Activated CD8-positive, alpha-beta T cell treated with anti-CD3 and anti-CD28 coated beads, Interleukin-2, amount 10 ng/mL, durations not matched to agents 7 days and 5 days (primary cell): ENCODE results near the gene PRIM2. TPM values are rescaled to one million over a fixed set of nuclear protein-coding genes. Genes with fewer than 3 reads are reported as not detected.
"Not testable (repeated sequence)": the region's sequence is repeated elsewhere in the genome, so short reads cannot be mapped to it uniquely, and the experiment has no call there.

ENCODE experiments used
- ATAC-seq: fragments of 150-1000 bp; cut with Tn5 transposase; one replicate; pipeline ENCODE4 v1.10.0; 2021; ENCODE audit warnings: moderate library complexity
- CTCF ChIA-PET: fragments of 350-600 bp; sonication (Branson Sonifier 250); formaldehyde crosslinking; loops from one replicate; lab custom pipeline; 2021; ENCODE audit warnings: antibody characterized with exemption; lab: Charles Lee
- POLR2A ChIA-PET: fragments of 350-600 bp; sonication (Branson Sonifier 250); formaldehyde crosslinking; loops from one replicate; lab custom pipeline; 2021; ENCODE audit warnings: antibody characterized with exemption; lab: Charles Lee
- DNase-seq: peaks from one replicate; pipeline ENCODE4 v3.0.0-alpha.2; 2020
- H3K27ac Mint-ChIP-seq: one replicate; pipeline ENCODE4 v1.8.0; 2021; ENCODE audit warnings: mild to moderate bottlenecking, mixed read lengths
- H3K27me3 Mint-ChIP-seq: one replicate; pipeline ENCODE4 v1.8.0; 2021; ENCODE audit warnings: low read depth, mixed read lengths
- H3K36me3 Mint-ChIP-seq: one replicate; pipeline ENCODE4 v1.8.0; 2021; ENCODE audit warnings: low read depth, mixed read lengths
- H3K4me1 Mint-ChIP-seq: one replicate; pipeline ENCODE4 v1.8.0; 2021; ENCODE audit warnings: low read depth, mixed read lengths
- H3K4me3 Mint-ChIP-seq: one replicate; pipeline ENCODE4 v1.8.0; 2021; ENCODE audit warnings: mild to moderate bottlenecking, mixed read lengths
- H3K9me3 Mint-ChIP-seq: one replicate; pipeline ENCODE4 v1.8.0; 2022; ENCODE audit warnings: mixed read lengths; ENCODE audit not compliant: insufficient read depth
- total RNA-seq, 2 experiments: library from RNA; stranded (reverse); gene quantifications; one replicate each; pipeline ENCODE4 v1.2.3, GENCODE V29; 2021

The PRIM2 gene
- total RNA-seq, 2 experiments from 2014 or later, result 41.4 to 46.5 TPM

GRCh38 chr6:57294862-57295445 lies 22.5 kb upstream of the PRIM2 start:
- Mint-ChIP-seq H3K9me3 (no peaks in the 10 kb centered on the region), H3K4me3 (no peak overlapping the region), H3K27me3 (peaks cover 17% of the 10 kb centered on the region), H3K4me1 (no peaks in the 10 kb centered on the region), H3K36me3 (no peaks in the 10 kb centered on the region), H3K27ac (no peak overlapping the region)
- DNase-seq (no peak), ATAC-seq (no peak)
- POLR2A ChIA-PET, result no interaction called here
- CTCF ChIA-PET, result no interaction called here

DNA sequence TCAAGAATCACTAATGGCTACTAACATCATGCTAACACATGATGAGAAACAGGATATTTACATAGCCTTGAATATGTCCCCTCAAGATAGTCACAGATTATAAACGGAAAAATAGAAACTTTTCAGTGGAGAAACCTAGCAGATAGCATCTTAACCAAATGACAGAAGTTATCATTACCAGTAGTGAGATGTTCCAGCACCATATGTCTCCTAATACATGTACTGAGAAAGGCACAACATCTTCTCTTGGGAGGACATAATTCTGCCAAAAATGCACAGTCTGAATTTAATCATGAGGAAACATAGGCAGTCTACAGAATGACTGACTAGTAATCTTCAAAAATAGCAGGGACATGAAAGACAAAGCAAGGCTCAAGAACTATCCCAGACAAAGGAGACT lies 19.9 kb upstream of the PRIM2 start:
- ATAC-seq, result no peak
- POLR2A ChIA-PET, result no interaction called here
- no peak overlapping the region for H3K27ac Mint-ChIP-seq

GRCh38 chr6:57298741-57299140 lies 18.7 kb upstream of the PRIM2 start:
- H3K4me1 Mint-ChIP-seq, result no peaks in the 10 kb centered on the region
- H3K27me3 Mint-ChIP-seq, result peaks cover 9% of the 10 kb centered on the region
- no peaks in the 10 kb centered on the region for H3K36me3 Mint-ChIP-seq
- no peak for ATAC-seq
- no peaks in the 10 kb centered on the region for H3K9me3 Mint-ChIP-seq
- no peak overlapping the region for H3K27ac Mint-ChIP-seq
- ChIA-PET POLR2A (no interaction called here), CTCF (no interaction called here)
- H3K4me3 Mint-ChIP-seq, result no peak overlapping the region
- no peak for DNase-seq

More for the DNA sequence above, 19.9 kb upstream of the PRIM2 start:
- Mint-ChIP-seq H3K9me3 (no peaks in the 10 kb centered on the region), H3K36me3 (no peaks in the 10 kb centered on the region), H3K4me3 (no peak overlapping the region), H3K4me1 (no peaks in the 10 kb centered on the region), H3K27me3 (peaks cover 10% of the 10 kb centered on the region)
- DNase-seq, result no peak
- CTCF ChIA-PET, result no interaction called here

DNA sequence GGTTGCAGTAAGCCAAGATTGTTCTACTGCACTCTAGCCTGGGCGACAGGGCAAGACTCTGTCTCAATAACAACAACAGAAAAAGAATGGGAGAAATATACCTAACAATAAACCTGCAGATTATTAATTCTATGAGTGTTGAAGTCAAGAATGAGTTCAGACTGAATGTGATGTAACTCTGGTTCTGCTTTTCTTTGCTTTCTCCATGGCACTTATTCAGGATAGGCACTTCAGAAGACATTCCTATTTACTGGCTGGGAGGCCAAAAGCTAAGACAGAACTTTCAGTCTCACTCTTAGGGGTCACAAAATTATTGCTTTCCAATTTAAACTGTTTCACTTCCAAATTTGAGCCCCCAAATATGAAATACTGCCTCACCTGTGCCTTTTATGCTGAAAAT lies 15.7 kb upstream of the PRIM2 start:
- no peaks in the 10 kb centered on the region for H3K4me1 Mint-ChIP-seq
- DNase-seq (no peak), ATAC-seq (no peak)
- H3K9me3 Mint-ChIP-seq, result no peaks in the 10 kb centered on the region
- ChIA-PET CTCF (no interaction called here), POLR2A (no interaction called here)
- H3K4me3 Mint-ChIP-seq, result no peak overlapping the region
- no peak overlapping the region for H3K27ac Mint-ChIP-seq
- H3K27me3 Mint-ChIP-seq, result peaks cover 15% of the 10 kb centered on the region
- H3K36me3 Mint-ChIP-seq, result no peaks in the 10 kb centered on the region

DNA sequence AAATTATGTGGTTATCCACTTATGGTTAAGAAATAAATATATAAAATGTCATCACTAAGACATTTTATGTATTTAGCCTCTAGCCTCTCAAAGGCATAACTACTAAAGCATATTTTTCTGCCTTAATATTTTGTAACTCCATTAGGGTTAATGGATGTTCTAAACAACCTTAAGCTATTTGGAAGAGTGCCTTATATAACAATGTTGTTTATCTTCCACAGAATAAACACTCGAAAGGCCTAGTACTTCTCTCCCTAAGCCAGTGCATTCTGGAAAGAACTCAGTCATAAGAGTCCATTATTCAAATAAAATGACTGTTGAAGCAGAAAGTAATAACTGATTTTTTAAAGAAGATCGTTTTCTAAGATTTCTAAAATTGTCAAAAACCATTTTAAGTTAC lies 15.0 kb upstream of the PRIM2 start:
- ChIA-PET POLR2A (no interaction called here), CTCF (no interaction called here)
- Mint-ChIP-seq H3K9me3 (no peaks in the 10 kb centered on the region), H3K27ac (no peak overlapping the region), H3K36me3 (no peaks in the 10 kb centered on the region), H3K4me1 (no peaks in the 10 kb centered on the region), H3K4me3 (no peak overlapping the region), H3K27me3 (peaks cover 16% of the 10 kb centered on the region)
- no peak for ATAC-seq
- no peak for DNase-seq

DNA sequence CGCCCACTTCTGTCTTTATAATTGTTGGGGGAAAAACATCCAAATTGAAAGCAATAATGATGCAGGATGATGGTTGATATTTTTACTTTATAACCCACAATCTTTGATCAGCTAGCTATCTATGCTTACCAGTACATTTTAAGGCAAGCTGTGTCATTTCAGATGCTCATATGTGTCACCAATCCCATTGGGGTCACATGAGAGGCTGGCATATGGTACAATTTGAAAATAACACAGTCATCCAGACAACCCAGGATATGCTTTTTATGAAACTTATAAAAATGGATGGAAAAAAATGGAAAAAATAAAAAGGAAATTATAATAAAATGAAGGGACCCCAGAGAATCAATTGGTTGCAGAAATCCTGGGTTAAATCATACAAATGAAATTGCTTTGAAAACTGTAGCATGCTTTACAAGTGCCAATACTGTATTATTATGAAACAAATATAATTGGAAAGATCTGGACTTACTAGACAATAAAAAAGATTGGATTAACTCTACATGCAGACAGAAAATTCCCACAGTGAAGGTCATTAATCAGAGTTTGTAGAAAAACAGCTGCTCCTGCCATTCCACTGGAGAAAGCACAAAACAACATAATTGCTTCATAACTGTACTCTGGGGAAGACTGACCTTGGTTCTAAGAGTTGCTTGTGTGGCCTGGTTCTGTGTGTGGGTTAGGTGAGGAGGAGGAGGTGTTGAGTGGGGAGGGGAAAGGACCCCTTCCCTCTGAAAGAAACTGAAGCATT lies 13.3 kb upstream of the PRIM2 start:
- no peak overlapping the region for H3K4me3 Mint-ChIP-seq

GRCh38 chr6:57305107-57305506 lies 12.3 kb upstream of the PRIM2 start:
- CTCF ChIA-PET, result interaction anchor here (0.8 to 2.5 kb wide), 2 partner anchors 12 to 401 kb away, joined by 3 to 11 read pairs; partner anchors contain the start of gene PRIM2
- H3K9me3 Mint-ChIP-seq, result no peaks in the 10 kb centered on the region
- H3K4me1 Mint-ChIP-seq, result no peaks in the 10 kb centered on the region

More for the DNA sequence above, 13.3 kb upstream of the PRIM2 start:
- H3K36me3 Mint-ChIP-seq, result no peaks in the 10 kb centered on the region
- H3K27ac Mint-ChIP-seq, result no peak overlapping the region
- H3K9me3 Mint-ChIP-seq, result no peaks in the 10 kb centered on the region
- ATAC-seq (no peak), DNase-seq (no peak)
- H3K4me1 Mint-ChIP-seq, result no peaks in the 10 kb centered on the region
- CTCF ChIA-PET, result interaction anchor here (2.5 kb wide), 1 partner anchor 13 kb away, joined by 11 read pairs; the partner anchor contains the start of gene PRIM2
- POLR2A ChIA-PET, result no interaction called here
- H3K27me3 Mint-ChIP-seq, result peaks cover 16% of the 10 kb centered on the region

GRCh38 chr6:57305761-57306160 lies 11.7 kb upstream of the PRIM2 start:
- no peak for ATAC-seq
- H3K27me3 Mint-ChIP-seq, result peaks cover 16% of the 10 kb centered on the region
- H3K36me3 Mint-ChIP-seq, result no peaks in the 10 kb centered on the region
- POLR2A ChIA-PET, result no interaction called here
- H3K4me1 Mint-ChIP-seq, result no peaks in the 10 kb centered on the region
- CTCF ChIA-PET, result interaction anchor here (2.5 kb wide), 1 partner anchor 11 kb away, joined by 11 read pairs; the partner anchor contains the start of gene PRIM2
- H3K9me3 Mint-ChIP-seq, result no peaks in the 10 kb centered on the region
- no peak overlapping the region for H3K27ac Mint-ChIP-seq
- DNase-seq, result no peak
- H3K4me3 Mint-ChIP-seq, result no peak overlapping the region

More at GRCh38 chr6:57305107-57305506, 12.3 kb upstream of the PRIM2 start:
- Mint-ChIP-seq H3K27me3 (peaks cover 16% of the 10 kb centered on the region), H3K27ac (no peak overlapping the region), H3K4me3 (no peak overlapping the region), H3K36me3 (no peaks in the 10 kb centered on the region)
- ATAC-seq, result no peak
- DNase-seq, result no peak
- POLR2A ChIA-PET, result no interaction called here

DNA sequence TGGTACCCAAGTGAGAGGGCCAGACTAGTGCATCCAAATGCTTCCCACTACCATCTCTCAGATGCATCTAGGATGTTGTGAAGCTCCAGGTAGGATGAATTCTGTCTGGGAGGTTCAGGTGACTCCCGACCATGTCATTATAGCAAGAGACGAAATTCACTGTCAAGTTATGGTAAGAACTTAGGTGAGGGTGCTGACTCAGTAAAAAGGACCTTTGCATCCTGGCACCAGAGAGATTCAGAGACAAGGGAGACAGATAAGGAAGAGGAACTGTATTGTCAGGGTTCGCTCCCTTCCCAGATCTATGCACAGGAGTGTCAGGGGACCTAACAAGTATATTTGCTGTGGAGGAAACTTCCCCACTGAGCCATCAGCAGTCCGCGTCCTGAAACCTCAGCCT lies 11.2 kb upstream of the PRIM2 start:
- Mint-ChIP-seq H3K27ac (no peak overlapping the region), H3K27me3 (peaks cover 16% of the 10 kb centered on the region), H3K36me3 (no peaks in the 10 kb centered on the region), H3K9me3 (no peaks in the 10 kb centered on the region), H3K4me1 (no peaks in the 10 kb centered on the region), H3K4me3 (no peak overlapping the region)
- ChIA-PET CTCF (interaction anchor here (2.5 kb wide), 1 partner anchor 10 kb away, joined by 11 read pairs; the partner anchor contains the start of gene PRIM2), POLR2A (no interaction called here)
- DNase-seq (no peak), ATAC-seq (no peak)

DNA sequence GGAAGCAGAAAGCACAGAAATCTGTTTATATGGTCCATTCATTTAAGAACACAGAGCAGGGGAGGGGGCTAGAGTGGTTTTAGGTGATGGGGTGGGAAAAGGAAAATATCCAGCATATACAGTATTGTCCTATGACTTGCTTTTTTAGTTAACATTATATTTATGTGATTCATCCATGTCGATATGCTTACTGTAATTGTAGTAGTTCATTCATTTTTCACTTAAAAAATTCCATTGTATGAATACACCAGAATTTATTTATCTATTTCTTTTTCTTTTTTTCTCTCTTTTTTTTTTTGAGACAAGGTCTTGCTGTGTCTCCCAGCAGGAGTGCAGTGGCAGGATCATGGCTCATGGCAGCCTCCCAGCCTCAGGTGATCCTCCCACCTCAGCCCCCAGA lies 9.6 kb upstream of the PRIM2 start:
- Mint-ChIP-seq H3K36me3 (no peaks in the 10 kb centered on the region), H3K4me3 (no peak overlapping the region), H3K9me3 (no peaks in the 10 kb centered on the region), H3K27ac (no peak overlapping the region), H3K27me3 (peaks cover 14% of the 10 kb centered on the region), H3K4me1 (no peaks in the 10 kb centered on the region)
- no peak for DNase-seq
- ChIA-PET POLR2A (no interaction called here), CTCF (no interaction called here)
- no peak for ATAC-seq

DNA sequence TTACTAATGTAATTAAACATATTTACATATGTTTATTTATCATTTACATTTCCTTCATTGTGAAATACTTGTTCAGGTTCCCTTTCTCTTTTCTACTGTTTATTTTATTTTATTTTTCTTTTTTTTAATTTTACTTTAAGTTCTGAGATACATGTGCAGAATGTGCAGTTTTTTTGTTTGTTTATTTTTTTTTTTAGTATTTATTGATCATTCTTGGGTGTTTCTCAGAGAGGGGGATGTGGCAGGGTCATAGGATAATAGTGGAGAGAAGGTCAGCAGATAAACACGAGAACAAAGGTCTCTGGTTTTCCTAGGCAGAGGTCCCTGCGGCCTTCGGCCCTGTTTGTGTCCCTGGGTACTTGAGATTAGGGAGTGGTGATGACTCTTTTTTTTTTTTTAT lies 8.7 kb upstream of the PRIM2 start:
- ATAC-seq, H3K4me1 Mint-ChIP-seq, H3K36me3 Mint-ChIP-seq, CTCF ChIA-PET, POLR2A ChIA-PET, H3K4me3 Mint-ChIP-seq, DNase-seq, H3K27ac Mint-ChIP-seq, H3K9me3 Mint-ChIP-seq: not testable (repeated sequence)
- H3K27me3 Mint-ChIP-seq, result peaks cover 16% of the 10 kb centered on the region

DNA sequence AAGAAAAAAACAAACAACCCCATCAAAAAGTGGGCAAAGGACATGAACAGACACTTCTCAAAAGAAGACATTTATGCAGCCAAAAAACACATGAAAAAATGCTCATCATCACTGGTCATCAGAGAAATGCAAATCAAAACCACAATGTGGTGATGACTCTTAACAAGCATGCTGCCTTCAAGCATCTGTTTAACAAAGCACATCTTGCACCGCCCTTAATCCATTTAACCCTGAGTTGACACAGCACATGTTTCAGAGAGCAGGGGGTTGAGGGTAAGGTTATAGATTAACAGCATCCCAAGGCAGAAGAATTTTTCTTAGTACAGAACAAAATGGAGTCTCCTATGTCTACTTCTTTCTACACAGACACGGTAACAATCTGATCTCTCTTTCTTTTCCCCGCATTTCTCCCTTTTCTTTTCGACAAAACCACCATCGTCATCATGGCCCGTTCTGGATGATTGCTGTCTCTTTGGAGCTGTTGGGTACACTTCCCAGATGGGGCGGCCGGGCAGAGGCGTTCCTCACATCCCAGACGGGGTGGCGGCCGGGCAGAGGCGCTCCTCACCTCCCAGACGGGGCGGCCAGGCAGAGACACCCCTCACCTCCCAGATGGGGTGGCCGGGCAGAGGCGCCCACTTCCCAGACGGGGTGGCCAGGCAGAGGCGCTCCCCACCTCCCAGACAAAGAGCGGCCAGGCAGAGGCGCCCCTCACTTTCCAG lies 7.2 kb upstream of the PRIM2 start:
- CTCF ChIA-PET, H3K4me1 Mint-ChIP-seq, H3K4me3 Mint-ChIP-seq, H3K9me3 Mint-ChIP-seq, H3K27ac Mint-ChIP-seq, H3K36me3 Mint-ChIP-seq, POLR2A ChIA-PET, DNase-seq, ATAC-seq: not testable (repeated sequence)
- peaks cover 15% of the 10 kb centered on the region for H3K27me3 Mint-ChIP-seq
